ENCODE measurements around the gene RPS6KA1.

RPS6KA1 gene

DNA sequence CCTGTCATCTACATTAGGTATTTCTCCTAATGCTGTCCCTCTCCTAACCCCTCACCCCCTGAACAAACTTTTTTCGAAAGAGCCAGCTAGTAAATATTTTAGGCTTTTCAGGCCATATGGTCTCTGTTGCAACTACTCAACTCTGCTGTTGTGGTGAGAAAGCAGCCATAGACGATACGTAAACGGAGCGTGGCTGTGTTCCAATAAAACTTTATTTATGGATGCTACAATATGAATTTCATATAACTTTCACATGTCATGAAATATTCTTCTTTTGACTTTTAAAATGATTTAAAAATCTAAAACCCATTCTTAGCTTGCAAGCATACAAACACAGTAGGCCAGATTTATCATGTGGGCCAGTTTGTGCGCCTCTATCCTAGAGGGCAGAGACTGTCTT is 11.2 kb upstream of the RPS6KA1 start:
- in situ Hi-C loops (cut with HindIII; ENCODE audit: low sequenced_read_pairs), result no loop called here
- no peak for DNase-seq (ENCODE audit: low read depth, low spot score)
- H3K4me3 ChIP-seq (ENCODE audit: low read depth, low read length), result no peak overlapping the region
- TF ChIP-seq, protein P1, sequence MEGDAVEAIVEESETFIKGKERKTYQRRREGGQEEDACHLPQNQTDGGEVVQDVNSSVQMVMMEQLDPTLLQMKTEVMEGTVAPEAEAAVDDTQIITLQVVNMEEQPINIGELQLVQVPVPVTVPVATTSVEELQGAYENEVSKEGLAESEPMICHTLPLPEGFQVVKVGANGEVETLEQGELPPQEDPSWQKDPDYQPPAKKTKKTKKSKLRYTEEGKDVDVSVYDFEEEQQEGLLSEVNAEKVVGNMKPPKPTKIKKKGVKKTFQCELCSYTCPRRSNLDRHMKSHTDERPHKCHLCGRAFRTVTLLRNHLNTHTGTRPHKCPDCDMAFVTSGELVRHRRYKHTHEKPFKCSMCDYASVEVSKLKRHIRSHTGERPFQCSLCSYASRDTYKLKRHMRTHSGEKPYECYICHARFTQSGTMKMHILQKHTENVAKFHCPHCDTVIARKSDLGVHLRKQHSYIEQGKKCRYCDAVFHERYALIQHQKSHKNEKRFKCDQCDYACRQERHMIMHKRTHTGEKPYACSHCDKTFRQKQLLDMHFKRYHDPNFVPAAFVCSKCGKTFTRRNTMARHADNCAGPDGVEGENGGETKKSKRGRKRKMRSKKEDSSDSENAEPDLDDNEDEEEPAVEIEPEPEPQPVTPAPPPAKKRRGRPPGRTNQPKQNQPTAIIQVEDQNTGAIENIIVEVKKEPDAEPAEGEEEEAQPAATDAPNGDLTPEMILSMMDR (IDR thresholded peaks at IDR 0.05; ENCODE audit: low read depth, low read length), result no peak

DNA sequence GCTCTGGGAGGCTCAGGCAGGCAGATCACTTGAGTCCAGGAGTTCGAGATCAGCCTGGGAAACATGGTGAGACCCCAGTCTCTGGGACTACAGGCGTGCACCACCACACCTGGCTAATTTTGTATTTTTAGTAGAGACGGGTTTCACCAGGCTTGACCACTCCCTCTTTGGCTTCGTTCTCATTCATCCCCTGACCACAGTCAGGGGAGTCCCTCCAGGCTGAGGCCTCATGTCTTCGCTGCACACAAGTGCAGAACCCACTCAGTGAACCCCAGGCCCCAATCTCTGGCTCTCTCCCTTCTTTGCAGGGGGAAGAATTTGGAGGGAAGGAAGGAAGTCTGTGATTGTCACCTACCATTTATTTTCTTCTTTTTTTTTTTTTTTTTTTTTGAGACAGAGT is 9.2 kb upstream of the RPS6KA1 start:
- no peak overlapping the region for H3K4me3 ChIP-seq (ENCODE audit: low read depth, low read length)
- DNase-seq (ENCODE audit: low read depth, low spot score), result no peak
- TF ChIP-seq, protein P1 (IDR thresholded peaks at IDR 0.05; ENCODE audit: low read depth, low read length), result no peak
- in situ Hi-C loops (cut with HindIII; ENCODE audit: low sequenced_read_pairs), result no loop called here

DNA sequence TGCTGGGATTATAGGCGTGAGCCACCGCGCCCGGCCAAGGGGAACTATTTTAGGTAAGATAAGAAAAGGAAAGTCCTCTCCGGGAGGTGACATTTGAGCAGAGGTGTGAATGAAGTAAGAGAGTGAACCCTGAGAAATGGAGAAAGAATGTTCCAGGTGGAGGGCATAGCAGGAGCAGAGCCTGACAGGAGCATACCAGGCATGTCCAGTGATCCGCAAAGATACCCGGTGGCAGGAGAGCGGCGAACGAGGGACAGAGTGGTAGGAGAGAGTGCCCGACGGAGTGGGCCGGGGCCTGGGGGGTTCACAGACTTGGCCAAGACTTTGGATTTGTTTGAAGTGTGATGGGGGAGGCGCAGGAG is 7.9 kb upstream of the RPS6KA1 start:
- no peak for DNase-seq (ENCODE audit: low read depth, low spot score)
- TF ChIP-seq, protein P1 (IDR thresholded peaks at IDR 0.05; ENCODE audit: low read depth, low read length), result no peak
- no peak overlapping the region for H3K4me3 ChIP-seq (ENCODE audit: low read depth, low read length)
- in situ Hi-C loops (cut with HindIII; ENCODE audit: low sequenced_read_pairs), result no loop called here

DNA sequence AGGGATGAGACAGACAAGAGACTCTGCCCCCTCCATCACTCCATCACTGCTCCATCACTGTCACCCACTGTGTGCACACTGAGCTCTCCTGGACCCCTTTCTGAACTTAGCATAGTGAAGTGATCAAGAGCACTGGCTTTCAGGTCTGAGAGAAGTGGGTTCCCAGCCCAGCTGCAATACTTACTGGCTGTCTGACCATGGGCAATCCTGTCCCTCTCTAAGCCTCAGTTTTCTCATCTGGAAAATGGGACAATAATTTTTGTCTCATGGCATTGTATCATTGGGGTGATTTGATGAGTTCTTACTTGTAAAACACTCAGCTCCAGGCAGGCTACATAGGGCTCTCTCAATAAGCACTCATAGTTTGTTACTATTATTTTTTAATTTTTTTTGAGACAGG is 7.5 kb upstream of the RPS6KA1 start:
- no peak for DNase-seq (ENCODE audit: low read depth, low spot score)
- in situ Hi-C loops (cut with HindIII; ENCODE audit: low sequenced_read_pairs), result no loop called here
- TF ChIP-seq, protein P1 (IDR thresholded peaks at IDR 0.05; ENCODE audit: low read depth, low read length), result no peak
- no peak overlapping the region for H3K4me3 ChIP-seq (ENCODE audit: low read depth, low read length)

DNA sequence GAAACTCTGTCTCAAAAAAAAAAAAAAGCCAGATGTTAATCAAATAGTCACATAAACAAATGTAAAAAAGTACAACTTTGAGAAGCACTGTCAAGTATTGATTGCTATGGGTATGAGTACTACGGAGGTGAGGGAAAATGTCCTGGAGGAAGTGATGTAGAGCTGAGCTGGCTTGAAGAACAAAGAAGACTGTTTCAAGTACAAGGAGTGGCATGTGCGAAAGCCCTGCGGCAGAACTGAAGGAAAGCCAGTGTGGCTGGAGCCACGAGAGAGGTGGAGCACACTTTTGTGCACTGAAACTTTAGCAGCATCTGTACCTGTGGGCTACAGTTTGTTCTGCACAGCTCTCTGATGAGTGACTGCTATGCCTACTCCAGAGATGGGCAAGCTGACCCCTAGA is 5.4 kb upstream of the RPS6KA1 start:
- DNase-seq (ENCODE audit: low read depth, low spot score), result no peak
- TF ChIP-seq, protein P1 (IDR thresholded peaks at IDR 0.05; ENCODE audit: low read depth, low read length), result no peak
- in situ Hi-C loops (cut with HindIII; ENCODE audit: low sequenced_read_pairs), result no loop called here
- H3K4me3 ChIP-seq (ENCODE audit: low read depth, low read length), result no peak overlapping the region

DNA sequence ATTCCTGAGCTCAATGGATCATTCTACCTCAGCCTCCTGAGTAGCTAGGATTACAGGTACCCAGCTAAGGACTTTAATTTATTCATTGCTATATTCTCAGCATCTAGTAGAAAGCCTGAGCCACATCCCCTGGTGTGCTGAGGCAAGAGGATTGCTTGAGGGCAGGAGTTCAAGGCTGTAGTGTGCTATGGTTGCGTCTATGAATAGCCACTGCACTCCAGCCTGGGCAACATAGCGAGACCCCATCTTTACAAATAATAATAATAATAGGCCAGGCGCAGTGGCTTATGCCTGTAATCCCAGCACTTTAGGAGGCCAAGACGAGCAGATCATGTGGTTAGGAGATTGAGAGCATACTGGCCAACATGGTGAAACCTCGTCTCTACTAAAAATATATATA is 3.3 kb upstream of the RPS6KA1 start:
- in situ Hi-C loops (cut with HindIII; ENCODE audit: low sequenced_read_pairs), result no loop called here
- DNase-seq (ENCODE audit: low read depth, low spot score), result no peak
- TF ChIP-seq, protein P1 (IDR thresholded peaks at IDR 0.05; ENCODE audit: low read depth, low read length), result no peak
- no peak overlapping the region for H3K4me3 ChIP-seq (ENCODE audit: low read depth, low read length)

DNA sequence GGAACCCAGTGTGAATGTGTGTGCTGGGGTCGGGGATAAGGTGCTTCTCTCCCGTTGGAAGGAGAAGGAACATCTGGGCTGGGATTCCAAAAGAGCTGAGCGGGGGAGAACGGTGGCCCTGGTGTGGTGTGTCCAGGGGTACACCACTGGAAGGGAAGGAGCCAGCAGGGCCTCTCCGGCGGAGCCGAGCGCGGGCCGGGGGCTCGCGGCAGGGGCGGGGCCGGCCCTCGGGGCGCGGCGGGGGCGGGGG is 231 bp upstream of the RPS6KA1 start:
- in situ Hi-C loops (cut with HindIII; ENCODE audit: low sequenced_read_pairs), result no loop called here
- TF ChIP-seq, protein P1 (IDR thresholded peaks at IDR 0.05; ENCODE audit: low read depth, low read length), result no peak
- DNase-seq (ENCODE audit: low read depth, low spot score), result no peak
- peak overlapping the region; percentile 41 for H3K4me3 ChIP-seq (ENCODE audit: low read depth, low read length)

All from astrocyte of the spinal cord (primary cell).